Right lung (tissue), 5 donors: Measurements from ENCODE around the gene ATP1B1. TPM values are rescaled to one million over a fixed set of nuclear protein-coding genes. Genes with fewer than 3 reads are reported as not detected.
"Not testable (repeated sequence)": the region's sequence is repeated elsewhere in the genome, so short reads cannot be mapped to it uniquely, and the experiment has no call there.

Experiments
- DNase-seq, 2 donors: peaks; one replicate each; pipeline ENCODE4 v3.0.0-alpha.2; 2013
- polyA plus RNA-seq, 5 donors: library from polyadenylated mRNA; unstranded; fragments of 120-200 nt; gene quantifications; one replicate each; pipeline versions ENCODE4 v1.2.1 to v1.2.3, GENCODE V29; 2013; ENCODE audit warnings: inconsistent platforms in 1 of 5, low replicate concordance in 1 of 5; ENCODE audit not compliant: insufficient read length in 5 of 5, insufficient read depth in 1 of 5

The ATP1B1 gene
- polyA plus RNA-seq, 5 donors = 135 to 172 (median 146) TPM

- no peak for DNase-seq
Observed at GRCh38 chr1:169112241-169112640, 5.8 kb downstream of the ATP1B1 start.

DNA sequence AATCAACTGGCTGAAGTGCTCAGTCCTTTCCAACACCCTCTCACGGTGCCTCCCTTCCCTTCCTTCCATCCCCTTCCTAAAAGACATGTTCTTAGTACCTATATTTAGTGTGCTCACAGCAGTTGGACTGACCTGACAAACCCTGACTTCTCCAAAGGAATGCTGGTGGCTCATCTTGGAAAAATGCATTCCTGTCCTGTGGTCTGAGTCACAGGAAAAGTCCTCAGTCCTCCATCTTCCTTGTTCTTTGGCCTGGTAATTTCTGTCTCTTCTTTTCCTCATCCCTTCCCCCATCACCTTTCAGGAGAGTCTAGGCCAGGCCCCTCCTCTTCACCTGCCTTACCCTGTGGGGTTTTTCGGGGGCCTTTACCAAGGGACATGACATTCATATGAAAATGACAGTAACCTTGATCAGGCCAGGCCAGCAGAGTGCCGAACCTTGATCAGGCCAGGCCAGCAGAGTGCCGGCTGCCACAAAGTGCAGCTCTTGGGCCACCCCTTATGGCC is 7.2 kb downstream of the ATP1B1 start:
- DNase-seq = no peak

DNA sequence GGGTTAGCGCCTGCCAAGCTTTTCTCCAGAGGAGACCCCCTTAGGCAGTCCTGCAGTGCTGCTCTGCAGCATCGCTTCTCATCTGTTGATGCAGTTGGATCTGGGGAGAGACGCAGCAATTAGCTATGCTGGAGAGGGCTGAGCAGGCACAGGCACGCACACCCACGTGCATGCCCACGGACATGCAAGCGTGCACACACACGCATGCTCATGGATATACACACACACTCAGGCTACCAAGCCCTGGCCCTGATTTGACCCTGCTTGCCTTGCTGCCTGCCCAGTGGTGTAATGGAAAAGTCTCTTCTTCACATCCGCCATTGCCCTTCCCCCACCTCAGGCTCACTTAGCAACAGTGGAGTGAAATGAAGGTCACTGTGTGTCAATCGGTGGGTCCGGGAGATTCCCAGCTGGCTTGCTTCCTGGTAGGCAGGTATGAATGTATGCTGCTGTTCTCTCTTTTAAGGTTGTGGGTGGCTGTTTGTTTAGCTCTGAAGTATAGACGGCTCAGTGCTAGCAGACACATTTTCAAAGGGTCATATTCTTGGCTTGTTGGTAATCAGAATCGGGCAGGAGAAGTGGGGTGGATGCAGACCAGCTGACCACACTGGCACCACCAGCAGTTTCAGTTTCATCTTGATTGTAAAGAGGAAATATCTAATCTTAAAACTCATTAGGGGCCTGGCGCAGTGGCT is 9.5 kb downstream of the ATP1B1 start:
- peak in 1 of 2 donors; percentile 57 for DNase-seq

- no peak for DNase-seq
Observed at GRCh38 chr1:169117014-169117413, 10.5 kb downstream of the ATP1B1 start.

- DNase-seq = no peak
Observed at GRCh38 chr1:169117599-169117998, 11.1 kb downstream of the ATP1B1 start.

DNA sequence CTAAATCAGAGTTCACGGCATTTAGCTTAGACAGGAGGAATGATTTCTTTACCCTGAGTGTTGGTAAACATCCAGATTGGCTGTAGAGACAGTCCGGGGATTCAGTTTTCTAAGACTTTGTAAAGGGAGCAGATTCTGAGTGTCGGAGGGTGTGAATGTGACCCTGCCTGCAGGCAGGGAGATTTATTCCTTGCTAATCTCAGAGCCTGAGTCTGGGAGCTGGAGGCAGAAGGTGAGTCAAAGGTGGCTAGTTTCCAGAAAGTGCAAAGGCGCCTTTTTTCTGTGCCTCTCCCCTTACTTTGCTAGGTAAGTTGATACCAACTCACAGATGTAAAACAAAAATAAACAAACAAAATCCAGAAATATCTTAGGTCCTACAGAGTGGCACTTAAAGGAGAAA is 11.7 kb downstream of the ATP1B1 start:
- DNase-seq = no peak

- no peak for DNase-seq
Observed at GRCh38 chr1:169119405-169119804, 12.9 kb downstream of the ATP1B1 start.

GRCh38 chr1:169120066-169120465 is 13.6 kb downstream of the ATP1B1 start:
- DNase-seq = no peak

- DNase-seq = no peak
Observed at GRCh38 chr1:169121146-169121923, 14.8 kb downstream of the ATP1B1 start.

GRCh38 chr1:169122976-169123375 is 16.5 kb downstream of the ATP1B1 start:
- no peak for DNase-seq

DNA sequence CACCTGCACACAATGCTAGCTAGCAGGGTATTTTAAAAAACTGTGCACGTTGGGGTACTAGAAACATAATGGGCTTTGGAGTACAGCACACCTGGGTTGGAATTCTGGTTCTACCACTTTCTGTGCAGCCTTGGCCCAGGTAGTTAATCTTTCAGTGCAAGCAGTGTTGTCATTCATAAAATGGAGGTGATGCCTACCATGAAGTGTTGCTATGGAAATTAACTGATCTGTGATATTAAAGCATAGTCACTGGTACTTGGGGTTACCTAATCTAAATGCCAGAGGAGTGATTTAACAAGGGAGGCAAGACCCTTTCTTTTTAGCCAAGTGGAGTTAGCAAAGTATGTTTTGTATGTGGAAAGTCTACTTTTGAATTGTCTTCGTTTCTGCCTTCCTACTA is 18.0 kb downstream of the ATP1B1 start:
- DNase-seq = no peak

GRCh38 chr1:169125597-169125996 is 19.1 kb downstream of the ATP1B1 start:
- not testable (repeated sequence) for DNase-seq

DNA sequence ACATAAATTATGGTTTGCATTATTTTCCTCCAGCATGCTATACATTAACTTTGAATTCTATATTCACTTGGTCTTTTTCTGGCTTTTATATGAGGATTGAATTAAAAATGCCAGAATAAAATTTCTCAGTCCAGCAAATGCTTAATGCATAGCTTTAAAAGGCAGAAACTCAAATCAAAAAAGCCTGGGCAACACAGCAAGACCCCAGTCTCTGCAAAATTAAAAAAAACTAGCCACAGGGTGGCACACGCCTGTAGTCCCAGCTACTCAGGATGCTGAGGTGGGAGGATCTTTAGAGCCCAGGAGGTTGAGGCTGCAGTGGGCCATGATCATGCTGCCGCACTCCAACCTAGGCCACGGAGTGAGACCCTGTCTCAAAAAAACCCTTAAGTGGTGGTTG is 19.8 kb downstream of the ATP1B1 start:
- no peak for DNase-seq

DNA sequence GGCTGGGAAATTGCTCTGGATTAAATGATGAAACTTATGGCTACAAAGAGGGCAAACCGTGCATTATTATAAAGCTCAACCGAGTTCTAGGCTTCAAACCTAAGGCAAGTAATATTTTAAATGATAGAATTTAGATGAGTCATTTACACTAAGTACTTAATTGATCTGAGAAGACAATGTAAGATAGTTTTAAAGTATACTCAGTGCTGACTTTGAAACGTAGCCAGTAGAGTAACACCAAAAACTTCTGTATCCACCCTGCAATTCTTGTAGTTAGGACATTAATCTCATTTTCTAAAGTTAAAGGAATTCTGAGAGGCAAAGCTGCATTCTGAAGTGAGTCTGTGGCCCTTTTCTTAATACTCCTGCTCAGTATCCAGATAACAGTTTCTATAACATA is 20.8 kb downstream of the ATP1B1 start:
- DNase-seq = no peak

DNA sequence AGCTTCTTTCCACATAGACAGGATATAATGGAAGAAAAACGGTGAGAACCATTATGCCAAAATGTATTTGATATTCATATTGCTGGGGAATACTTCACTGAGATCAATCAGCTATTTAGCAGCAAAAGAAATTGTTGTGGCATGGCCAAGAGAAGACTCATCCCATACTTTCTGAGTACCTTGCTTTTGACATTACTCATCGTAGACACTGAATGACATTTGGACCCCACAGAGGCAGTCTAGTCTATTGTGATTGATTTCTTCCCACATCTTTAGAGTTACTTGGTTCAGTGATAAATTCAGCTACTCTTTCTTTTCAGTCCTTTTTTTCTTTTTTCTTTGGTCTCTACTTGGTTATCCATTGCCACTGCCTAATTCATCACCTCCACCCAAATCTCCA is 22.1 kb downstream of the ATP1B1 start:
- no peak for DNase-seq

GRCh38 chr1:169129109-169129784 is 22.8 kb downstream of the ATP1B1 start:
- no peak for DNase-seq

- DNase-seq = no peak
Observed at GRCh38 chr1:169130683-169131082, 24.2 kb downstream of the ATP1B1 start.

- DNase-seq = no peak
Observed at GRCh38 chr1:169132512-169133227, 26.2 kb downstream of the ATP1B1 start.

GRCh38 chr1:169133228-169133576 is 26.7 kb downstream of the ATP1B1 start:
- DNase-seq = no peak

DNA sequence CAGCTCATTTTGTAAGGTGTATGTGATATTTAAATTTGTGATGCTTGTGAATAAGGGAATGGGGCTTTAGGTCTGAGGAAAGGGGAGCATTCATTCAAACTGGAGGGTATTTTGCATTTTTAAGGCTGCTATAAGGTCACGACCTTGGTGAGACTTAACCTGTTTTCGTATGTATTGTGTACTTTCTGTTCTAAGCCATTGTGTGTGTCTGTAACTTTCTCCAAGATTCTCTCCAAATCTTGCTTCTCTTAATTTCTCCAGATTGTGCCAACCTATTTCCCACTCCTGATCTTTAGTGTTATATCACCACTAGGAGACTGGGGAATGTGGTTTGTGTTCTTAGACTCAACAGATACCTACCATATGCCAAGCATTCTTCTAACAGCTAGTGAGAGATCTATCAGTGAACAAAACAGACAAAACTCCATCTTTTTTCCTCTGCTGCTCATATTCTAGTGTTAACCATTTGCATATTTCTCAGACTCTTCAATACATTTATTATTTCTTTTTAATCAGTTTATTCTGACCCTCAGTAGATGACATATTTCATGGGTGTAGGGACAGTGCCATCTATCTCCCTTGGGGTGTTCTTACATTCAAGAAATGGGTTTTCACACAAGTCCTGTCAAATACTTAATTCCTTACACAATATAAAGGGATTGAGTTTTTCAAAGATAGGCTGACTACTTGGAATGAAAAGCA is 27.5 kb downstream of the ATP1B1 start:
- DNase-seq = no peak

DNA sequence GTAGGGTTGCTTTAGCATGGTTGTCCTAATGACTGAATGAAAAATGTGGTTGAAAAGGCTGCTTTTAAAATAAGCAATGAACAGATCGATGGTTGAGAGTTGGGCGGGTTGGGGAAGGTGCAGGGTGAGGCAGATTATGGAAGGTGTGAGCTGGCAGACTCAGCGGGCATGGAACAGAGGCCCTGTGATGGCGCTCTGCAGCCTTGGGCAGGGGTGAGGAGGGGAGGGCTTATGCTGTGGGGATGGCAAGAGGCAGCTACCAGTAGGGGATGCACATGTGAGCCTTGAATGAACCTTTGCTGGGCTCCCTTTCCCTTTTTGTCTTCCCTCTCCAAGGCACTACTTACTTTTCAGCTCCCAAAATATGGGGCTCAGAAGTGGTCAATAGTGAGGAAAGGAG is 30.9 kb downstream of the ATP1B1 start:
- DNase-seq = no peak
